ENCODE results near the gene DIS3L2. TPM values are rescaled to one million over a fixed set of nuclear protein-coding genes. Genes with fewer than 3 reads are reported as not detected.
"Not testable (repeated sequence)": the region's sequence is repeated elsewhere in the genome, so short reads cannot be mapped to it uniquely, and the experiment has no call there.

The DIS3L2 gene
- total RNA-seq, 1 donor from 2014 or later, result 30.2 TPM

GRCh38 chr2:232176587-232176986 lies 215.1 kb downstream of the DIS3L2 start:
- H3K27ac Mint-ChIP-seq; H3K36me3 Mint-ChIP-seq (ENCODE audit: low read depth): not testable (repeated sequence)

DNA sequence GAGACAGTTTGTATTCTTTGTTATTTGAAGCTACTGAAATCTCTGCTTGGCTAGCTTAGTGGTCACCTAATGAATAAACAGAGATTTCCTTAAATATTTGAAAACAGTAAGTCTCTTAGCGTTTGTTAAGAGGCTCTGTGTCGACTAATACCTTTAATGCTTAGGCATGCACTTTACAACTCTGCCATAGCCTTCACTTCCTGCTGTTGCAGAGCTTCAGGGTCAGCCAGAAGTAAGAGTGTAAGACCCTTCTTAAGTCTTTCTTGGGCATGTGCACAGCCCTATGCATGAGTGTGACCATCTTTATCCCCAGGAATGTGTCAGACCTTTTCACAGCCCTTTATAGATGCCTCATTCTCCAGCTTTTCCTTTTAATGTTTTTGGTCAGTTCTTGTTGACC lies 221.8 kb downstream of the DIS3L2 start:
- no peak for DNase-seq (ENCODE audit: low spot score)
- H3K4me3 Mint-ChIP-seq (ENCODE audit: low read depth), result no peak overlapping the region
- no peaks in the 10 kb centered on the region for H3K27me3 Mint-ChIP-seq (ENCODE audit: low read depth)
- peaks cover 3% of the 10 kb centered on the region for H3K36me3 Mint-ChIP-seq (ENCODE audit: low read depth)
- no peaks in the 10 kb centered on the region for H3K4me1 Mint-ChIP-seq (ENCODE audit: low read depth)
- intact Hi-C loops (cut with micrococcal nuclease), result no loop called here
- no peak overlapping the region for H3K27ac Mint-ChIP-seq
- H3K9me3 Mint-ChIP-seq, result peaks cover 10% of the 10 kb centered on the region

More at GRCh38 chr2:232176587-232176986, 215.1 kb downstream of the DIS3L2 start:
- H3K4me3 Mint-ChIP-seq (ENCODE audit: low read depth); H3K9me3 Mint-ChIP-seq; H3K27me3 Mint-ChIP-seq (ENCODE audit: low read depth); DNase-seq (ENCODE audit: low spot score); H3K4me1 Mint-ChIP-seq (ENCODE audit: low read depth); intact Hi-C loops (cut with micrococcal nuclease): not testable (repeated sequence)

- no peaks in the 10 kb centered on the region for H3K27me3 Mint-ChIP-seq (ENCODE audit: low read depth)
- no peaks in the 10 kb centered on the region for H3K4me1 Mint-ChIP-seq (ENCODE audit: low read depth)
- no peak overlapping the region for H3K4me3 Mint-ChIP-seq (ENCODE audit: low read depth)
These were observed 222.8 kb downstream of the DIS3L2 start for GRCh38 chr2:232184346-232184745.

DNA sequence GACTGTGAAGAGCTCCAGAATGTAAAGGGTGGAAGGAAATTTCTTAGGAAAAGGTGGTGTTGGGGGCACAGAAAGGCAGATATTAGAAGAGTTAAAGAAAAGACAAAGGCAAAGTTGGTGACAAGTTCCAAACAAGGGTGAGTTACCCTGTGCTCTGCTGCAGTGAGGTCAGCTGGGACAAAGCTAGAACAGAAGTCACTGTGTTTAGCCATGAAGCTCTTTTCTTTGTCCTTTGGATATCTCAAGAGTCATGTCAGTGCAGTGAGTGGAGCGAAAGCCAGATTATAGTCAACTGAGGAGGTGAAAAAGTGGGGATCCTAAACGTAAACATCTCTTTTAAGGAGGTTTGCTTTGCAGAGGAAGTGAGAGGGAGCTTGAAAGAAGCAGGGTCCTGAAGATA lies 229.3 kb downstream of the DIS3L2 start:
- Mint-ChIP-seq H3K4me3 (ENCODE audit: low read depth) (no peak overlapping the region), H3K36me3 (ENCODE audit: low read depth) (peaks cover 4% of the 10 kb centered on the region), H3K27ac (no peak overlapping the region), H3K27me3 (ENCODE audit: low read depth) (no peaks in the 10 kb centered on the region), H3K4me1 (ENCODE audit: low read depth) (no peaks in the 10 kb centered on the region), H3K9me3 (peaks cover 12% of the 10 kb centered on the region)
- intact Hi-C loops (cut with micrococcal nuclease), result no loop called here
- no peak for DNase-seq (ENCODE audit: low spot score)

More at GRCh38 chr2:232184346-232184745, 222.8 kb downstream of the DIS3L2 start:
- Mint-ChIP-seq H3K36me3 (ENCODE audit: low read depth) (peaks cover 3% of the 10 kb centered on the region), H3K9me3 (peaks cover 10% of the 10 kb centered on the region), H3K27ac (no peak overlapping the region)
- intact Hi-C loops (cut with micrococcal nuclease), result no loop called here
- no peak for DNase-seq (ENCODE audit: low spot score)

GRCh38 chr2:232195487-232195886 lies 234.0 kb downstream of the DIS3L2 start:
- H3K4me3 Mint-ChIP-seq (ENCODE audit: low read depth), result no peak overlapping the region
- H3K36me3 Mint-ChIP-seq (ENCODE audit: low read depth), result peaks cover 4% of the 10 kb centered on the region
- intact Hi-C loops (cut with micrococcal nuclease), result no loop called here

GRCh38 chr2:232196802-232197201 lies 235.3 kb downstream of the DIS3L2 start:
- Mint-ChIP-seq H3K36me3 (ENCODE audit: low read depth) (peaks cover 4% of the 10 kb centered on the region), H3K27me3 (ENCODE audit: low read depth) (no peaks in the 10 kb centered on the region), H3K4me3 (ENCODE audit: low read depth) (no peak overlapping the region), H3K27ac (no peak overlapping the region), H3K4me1 (ENCODE audit: low read depth) (no peaks in the 10 kb centered on the region), H3K9me3 (peaks cover 12% of the 10 kb centered on the region)
- intact Hi-C loops (cut with micrococcal nuclease), result no loop called here
- no peak for DNase-seq (ENCODE audit: low spot score)

More at GRCh38 chr2:232195487-232195886, 234.0 kb downstream of the DIS3L2 start:
- DNase-seq (ENCODE audit: low spot score), result no peak
- peaks cover 12% of the 10 kb centered on the region for H3K9me3 Mint-ChIP-seq
- no peaks in the 10 kb centered on the region for H3K4me1 Mint-ChIP-seq (ENCODE audit: low read depth)
- no peak overlapping the region for H3K27ac Mint-ChIP-seq
- no peaks in the 10 kb centered on the region for H3K27me3 Mint-ChIP-seq (ENCODE audit: low read depth)

- Mint-ChIP-seq H3K9me3 (peaks cover 1% of the 10 kb centered on the region), H3K27me3 (ENCODE audit: low read depth) (no peaks in the 10 kb centered on the region), H3K36me3 (ENCODE audit: low read depth) (no peaks in the 10 kb centered on the region), H3K27ac (no peak overlapping the region), H3K4me1 (ENCODE audit: low read depth) (peaks cover 8% of the 10 kb centered on the region), H3K4me3 (ENCODE audit: low read depth) (no peak overlapping the region)
- intact Hi-C loops (cut with micrococcal nuclease), result no loop called here
- DNase-seq (ENCODE audit: low spot score), result no peak
These were observed 238.7 kb downstream of the DIS3L2 start for GRCh38 chr2:232200195-232200594.

DNA sequence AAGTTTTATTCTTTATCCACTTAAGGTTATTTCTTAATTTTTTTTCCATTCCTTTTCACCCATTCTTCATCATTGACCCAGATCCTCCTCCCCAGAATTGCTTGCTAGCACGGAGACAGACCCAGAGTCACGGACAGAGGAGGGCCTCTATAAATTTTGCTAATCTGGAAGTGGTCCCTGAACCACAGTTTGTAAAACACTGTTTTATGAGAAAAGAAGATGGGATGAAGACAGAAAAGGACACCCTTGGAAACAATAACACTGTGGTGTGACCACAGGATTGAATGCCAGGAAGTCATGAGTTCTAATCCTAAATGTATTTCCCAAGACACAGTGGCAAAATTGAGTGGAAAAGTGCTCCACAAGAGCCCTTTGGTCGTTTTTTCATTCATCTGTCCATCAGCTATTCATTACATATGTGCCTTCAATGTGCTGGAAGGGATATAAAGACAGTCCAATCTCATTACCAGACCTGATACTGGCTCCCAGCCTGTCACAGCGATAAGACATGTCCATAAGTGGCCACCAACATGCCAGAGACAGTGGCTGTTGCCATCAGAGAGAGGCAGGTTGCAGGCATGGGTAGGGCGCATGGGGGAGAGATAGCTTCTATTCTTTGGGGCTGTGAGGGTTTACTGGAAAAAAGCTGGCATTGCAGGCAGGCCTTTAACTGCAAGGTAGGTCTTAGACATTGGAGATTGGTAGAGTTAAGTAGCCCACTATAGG lies 241.8 kb downstream of the DIS3L2 start:
- no peaks in the 10 kb centered on the region for H3K36me3 Mint-ChIP-seq (ENCODE audit: low read depth)
- no peaks in the 10 kb centered on the region for H3K9me3 Mint-ChIP-seq
- peaks cover 8% of the 10 kb centered on the region for H3K4me1 Mint-ChIP-seq (ENCODE audit: low read depth)
- no peak overlapping the region for H3K27ac Mint-ChIP-seq
- H3K4me3 Mint-ChIP-seq (ENCODE audit: low read depth), result no peak overlapping the region
- H3K27me3 Mint-ChIP-seq (ENCODE audit: low read depth), result no peaks in the 10 kb centered on the region
- intact Hi-C loops (cut with micrococcal nuclease), result no loop called here
- DNase-seq (ENCODE audit: low spot score), result no peak

GRCh38 chr2:232203936-232204335 lies 242.4 kb downstream of the DIS3L2 start:
- Mint-ChIP-seq H3K36me3 (ENCODE audit: low read depth) (no peaks in the 10 kb centered on the region), H3K27ac (no peak overlapping the region), H3K27me3 (ENCODE audit: low read depth) (no peaks in the 10 kb centered on the region), H3K4me1 (ENCODE audit: low read depth) (peaks cover 8% of the 10 kb centered on the region), H3K9me3 (no peaks in the 10 kb centered on the region), H3K4me3 (ENCODE audit: low read depth) (no peak overlapping the region)
- no peak for DNase-seq (ENCODE audit: low spot score)
- intact Hi-C loops (cut with micrococcal nuclease), result no loop called here

GRCh38 chr2:232204457-232204931 lies 243.0 kb downstream of the DIS3L2 start:
- DNase-seq (ENCODE audit: low spot score), result no peak
- peaks cover 8% of the 10 kb centered on the region for H3K4me1 Mint-ChIP-seq (ENCODE audit: low read depth)
- no peaks in the 10 kb centered on the region for H3K9me3 Mint-ChIP-seq
- H3K4me3 Mint-ChIP-seq (ENCODE audit: low read depth), result no peak overlapping the region
- intact Hi-C loops (cut with micrococcal nuclease), result no loop called here
- H3K36me3 Mint-ChIP-seq (ENCODE audit: low read depth), result no peaks in the 10 kb centered on the region
- H3K27me3 Mint-ChIP-seq (ENCODE audit: low read depth), result no peaks in the 10 kb centered on the region
- H3K27ac Mint-ChIP-seq, result no peak overlapping the region

DNA sequence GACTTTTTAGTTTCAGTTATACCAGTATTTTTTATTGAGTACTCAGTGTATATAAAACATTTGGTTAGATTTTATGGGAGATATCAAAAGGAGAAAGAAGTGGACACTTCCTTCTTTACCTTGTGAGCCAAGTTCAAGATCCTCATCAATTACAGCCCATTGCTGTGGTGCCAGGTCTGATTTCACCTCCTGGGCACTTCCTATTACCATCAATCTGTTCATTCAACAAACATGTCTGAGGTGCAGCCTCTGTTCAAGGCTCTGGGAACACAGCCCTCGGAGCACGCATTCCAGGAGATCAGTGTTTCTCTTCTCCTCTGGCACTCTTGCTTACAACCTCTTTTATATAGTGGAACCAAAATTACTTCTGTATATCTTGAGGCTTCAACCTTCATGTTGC lies 245.7 kb downstream of the DIS3L2 start:
- H3K4me3 Mint-ChIP-seq (ENCODE audit: low read depth), result no peak overlapping the region
- intact Hi-C loops (cut with micrococcal nuclease), result no loop called here
- H3K4me1 Mint-ChIP-seq (ENCODE audit: low read depth), result peaks cover 11% of the 10 kb centered on the region
- no peaks in the 10 kb centered on the region for H3K9me3 Mint-ChIP-seq
- no peaks in the 10 kb centered on the region for H3K36me3 Mint-ChIP-seq (ENCODE audit: low read depth)
- no peak for DNase-seq (ENCODE audit: low spot score)
- H3K27ac Mint-ChIP-seq, result no peak overlapping the region
- no peaks in the 10 kb centered on the region for H3K27me3 Mint-ChIP-seq (ENCODE audit: low read depth)

DNA sequence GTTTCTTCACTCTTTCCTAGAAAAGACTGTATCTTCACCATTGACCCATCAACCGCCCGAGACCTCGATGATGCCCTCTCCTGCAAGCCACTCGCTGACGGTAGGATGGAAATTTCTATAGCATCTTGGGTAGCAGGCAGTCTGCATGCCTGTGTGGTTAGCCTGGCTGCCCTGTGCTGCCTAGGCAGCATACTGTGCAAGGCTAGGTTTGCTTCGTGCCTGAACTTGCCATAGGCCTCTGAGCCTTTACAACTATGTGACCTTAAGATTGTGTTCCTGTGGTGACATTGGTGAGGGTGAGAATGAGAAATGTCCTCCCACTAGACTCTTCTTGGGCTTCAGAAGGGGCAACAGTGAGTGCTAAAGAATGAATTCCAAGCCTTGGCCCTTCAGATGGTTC lies 248.8 kb downstream of the DIS3L2 start:
- intact Hi-C loops (cut with micrococcal nuclease), result no loop called here
- H3K4me1 Mint-ChIP-seq (ENCODE audit: low read depth), result peaks cover 7% of the 10 kb centered on the region
- DNase-seq (ENCODE audit: low spot score), result no peak
- no peaks in the 10 kb centered on the region for H3K27me3 Mint-ChIP-seq (ENCODE audit: low read depth)
- no peak overlapping the region for H3K27ac Mint-ChIP-seq
- no peak overlapping the region for H3K4me3 Mint-ChIP-seq (ENCODE audit: low read depth)
- H3K36me3 Mint-ChIP-seq (ENCODE audit: low read depth), result no peaks in the 10 kb centered on the region
- no peaks in the 10 kb centered on the region for H3K9me3 Mint-ChIP-seq

DNA sequence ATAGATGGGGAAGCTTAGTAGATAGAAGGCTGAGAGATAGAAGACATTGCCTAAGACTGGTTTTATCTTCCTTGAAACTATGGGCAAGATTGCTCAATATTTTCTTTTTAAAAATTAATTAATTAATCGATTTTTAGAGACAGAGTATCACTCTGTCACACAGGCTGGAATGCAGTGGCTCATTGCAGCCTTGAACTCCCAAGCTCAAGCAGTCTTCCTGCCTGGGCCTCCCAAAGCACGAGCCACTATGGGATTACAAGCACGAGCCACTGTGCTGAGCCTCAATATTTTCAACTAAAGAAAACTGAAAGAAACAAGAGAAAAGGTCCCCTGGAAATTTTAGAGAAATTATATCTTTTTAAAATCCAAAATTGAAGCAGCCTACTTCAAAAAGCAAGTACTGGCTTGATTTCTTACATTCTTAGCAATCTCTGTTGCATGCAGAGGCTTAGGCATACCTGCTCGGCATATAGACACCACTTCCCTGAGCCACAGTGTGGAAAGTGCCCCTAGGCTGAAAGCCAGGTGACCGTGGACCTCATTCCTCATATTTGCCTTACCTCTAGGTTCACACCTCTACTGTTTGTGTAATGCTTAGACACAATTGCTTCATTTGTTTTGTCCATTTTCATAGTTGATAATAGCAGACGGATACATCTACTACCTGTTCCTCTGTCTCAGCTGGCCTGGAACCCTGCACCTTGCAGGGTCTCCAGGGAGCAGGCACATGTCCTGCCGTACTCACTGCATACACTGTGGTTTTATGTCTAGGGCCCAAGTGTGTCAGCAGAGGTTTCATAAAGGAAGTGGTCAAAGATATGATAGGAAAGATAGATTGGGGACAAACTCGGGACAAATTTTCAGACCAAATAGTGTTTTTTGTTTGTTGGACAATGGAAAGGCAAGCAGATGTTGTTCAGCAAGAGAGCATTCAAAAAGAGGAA lies 250.5 kb downstream of the DIS3L2 start:
- intact Hi-C loops (cut with micrococcal nuclease), result no loop called here

More for the DNA sequence above, 250.5 kb downstream of the DIS3L2 start:
- no peak for DNase-seq (ENCODE audit: low spot score)
- peaks cover 7% of the 10 kb centered on the region for H3K4me1 Mint-ChIP-seq (ENCODE audit: low read depth)
- no peaks in the 10 kb centered on the region for H3K36me3 Mint-ChIP-seq (ENCODE audit: low read depth)
- no peaks in the 10 kb centered on the region for H3K9me3 Mint-ChIP-seq
- H3K27ac Mint-ChIP-seq, result no peak overlapping the region
- no peaks in the 10 kb centered on the region for H3K27me3 Mint-ChIP-seq (ENCODE audit: low read depth)
- no peak overlapping the region for H3K4me3 Mint-ChIP-seq (ENCODE audit: low read depth)

All from activated T-helper 2 cell treated with anti-CD3 and anti-CD28 coated beads, Interferon-gamma antibody, Interleukin-2, Interleukin-4, amounts not matched to agents 10 μg/mL and 5 μg/mL and 100 μg/mL, durations not matched to agents 14 hours and 24 hours and 36 hours (primary cell).